Stimulated activated naive CD8-positive, alpha-beta T cell treated with anti-CD3 and anti-CD28 coated beads, Interleukin-15, Interleukin-2, amounts not matched to agents 100 ng/mL and 50 ng/mL, for 24 hours (primary cell): ENCODE measurements around the gene PRMT1.

ENCODE experiments used
- H3K27ac Mint-ChIP-seq: one replicate; pipeline ENCODE4 v1.8.0; 2021; ENCODE audit warnings: mild to moderate bottlenecking, mixed read lengths
- H3K27me3 Mint-ChIP-seq: one replicate; pipeline ENCODE4 v1.8.0; 2021; ENCODE audit warnings: mixed read lengths
- H3K36me3 Mint-ChIP-seq: one replicate; pipeline ENCODE4 v1.8.0; 2021; ENCODE audit warnings: low read depth, mixed read lengths
- H3K4me1 Mint-ChIP-seq: one replicate; pipeline ENCODE4 v1.8.0; 2021; ENCODE audit warnings: low read depth, mixed read lengths
- H3K4me3 Mint-ChIP-seq: one replicate; pipeline ENCODE4 v1.8.0; 2021; ENCODE audit warnings: mild to moderate bottlenecking, mixed read lengths
- H3K9me3 Mint-ChIP-seq: one replicate; pipeline ENCODE4 v1.8.0; 2021; ENCODE audit warnings: mixed read lengths

PRMT1 gene

GRCh38 chr19:49676784-49677230 is 264 bp upstream of the PRMT1 start:
- H3K27ac Mint-ChIP-seq, result peak overlapping the region; percentile 100
- H3K27me3 Mint-ChIP-seq, result no peaks in the 10 kb centered on the region
- H3K9me3 Mint-ChIP-seq, result no peaks in the 10 kb centered on the region
- peaks cover 28% of the 10 kb centered on the region for H3K36me3 Mint-ChIP-seq
- H3K4me3 Mint-ChIP-seq, result peak overlapping the region; percentile 98
- H3K4me1 Mint-ChIP-seq, result peaks cover 43% of the 10 kb centered on the region

- H3K4me3 Mint-ChIP-seq, result peak overlapping the region; percentile 98
- no peaks in the 10 kb centered on the region for H3K27me3 Mint-ChIP-seq
- peak overlapping the region; percentile 92 for H3K27ac Mint-ChIP-seq
- H3K4me1 Mint-ChIP-seq, result peaks cover 44% of the 10 kb centered on the region
- no peaks in the 10 kb centered on the region for H3K9me3 Mint-ChIP-seq
- peaks cover 39% of the 10 kb centered on the region for H3K36me3 Mint-ChIP-seq
Observed at GRCh38 chr19:49677901-49678674, 1.0 kb downstream of the PRMT1 start.

GRCh38 chr19:49678985-49679770 is 2.1 kb downstream of the PRMT1 start:
- H3K9me3 Mint-ChIP-seq, result no peaks in the 10 kb centered on the region

GRCh38 chr19:49679771-49680413 is 2.8 kb downstream of the PRMT1 start:
- H3K9me3 Mint-ChIP-seq, result no peaks in the 10 kb centered on the region
- H3K27ac Mint-ChIP-seq, result peak overlapping the region; percentile 84
- peak overlapping the region; percentile 98 for H3K4me3 Mint-ChIP-seq
- H3K27me3 Mint-ChIP-seq, result no peaks in the 10 kb centered on the region
- peaks cover 47% of the 10 kb centered on the region for H3K36me3 Mint-ChIP-seq
- H3K4me1 Mint-ChIP-seq, result peaks cover 44% of the 10 kb centered on the region

More at GRCh38 chr19:49678985-49679770, 2.1 kb downstream of the PRMT1 start:
- Mint-ChIP-seq H3K36me3 (peaks cover 45% of the 10 kb centered on the region), H3K4me1 (peaks cover 44% of the 10 kb centered on the region), H3K4me3 (peak overlapping the region; percentile 98), H3K27me3 (no peaks in the 10 kb centered on the region), H3K27ac (peak overlapping the region; percentile 84)

GRCh38 chr19:49680421-49681351 is 3.6 kb downstream of the PRMT1 start:
- peaks cover 44% of the 10 kb centered on the region for H3K4me1 Mint-ChIP-seq
- no peaks in the 10 kb centered on the region for H3K27me3 Mint-ChIP-seq
- peak overlapping the region; percentile 84 for H3K27ac Mint-ChIP-seq

GRCh38 chr19:49681830-49682229 is 4.8 kb downstream of the PRMT1 start:
- Mint-ChIP-seq H3K27ac (no peak overlapping the region), H3K9me3 (no peaks in the 10 kb centered on the region), H3K27me3 (no peaks in the 10 kb centered on the region), H3K4me1 (peaks cover 38% of the 10 kb centered on the region), H3K4me3 (no peak overlapping the region), H3K36me3 (peaks cover 62% of the 10 kb centered on the region)

More at GRCh38 chr19:49680421-49681351, 3.6 kb downstream of the PRMT1 start:
- peak overlapping the region; percentile 98 for H3K4me3 Mint-ChIP-seq
- no peaks in the 10 kb centered on the region for H3K9me3 Mint-ChIP-seq
- peaks cover 55% of the 10 kb centered on the region for H3K36me3 Mint-ChIP-seq

- Mint-ChIP-seq H3K27ac (no peak overlapping the region), H3K36me3 (peaks cover 63% of the 10 kb centered on the region), H3K9me3 (no peaks in the 10 kb centered on the region), H3K27me3 (no peaks in the 10 kb centered on the region), H3K4me3 (no peak overlapping the region), H3K4me1 (peaks cover 41% of the 10 kb centered on the region)
Observed at GRCh38 chr19:49682274-49682673, 5.2 kb downstream of the PRMT1 start.

GRCh38 chr19:49683814-49684250 is 6.8 kb downstream of the PRMT1 start:
- peaks cover 68% of the 10 kb centered on the region for H3K36me3 Mint-ChIP-seq
- H3K27me3 Mint-ChIP-seq, result no peaks in the 10 kb centered on the region
- no peaks in the 10 kb centered on the region for H3K9me3 Mint-ChIP-seq
- peaks cover 45% of the 10 kb centered on the region for H3K4me1 Mint-ChIP-seq
- no peak overlapping the region for H3K4me3 Mint-ChIP-seq
- no peak overlapping the region for H3K27ac Mint-ChIP-seq

GRCh38 chr19:49684251-49684982 is 7.3 kb downstream of the PRMT1 start:
- Mint-ChIP-seq H3K4me1 (peaks cover 46% of the 10 kb centered on the region), H3K4me3 (no peak overlapping the region), H3K9me3 (no peaks in the 10 kb centered on the region), H3K27ac (no peak overlapping the region), H3K27me3 (no peaks in the 10 kb centered on the region), H3K36me3 (peaks cover 68% of the 10 kb centered on the region)

GRCh38 chr19:49684983-49685553 is 8.0 kb downstream of the PRMT1 start:
- peaks cover 44% of the 10 kb centered on the region for H3K4me1 Mint-ChIP-seq
- H3K9me3 Mint-ChIP-seq, result no peaks in the 10 kb centered on the region
- no peak overlapping the region for H3K27ac Mint-ChIP-seq
- peaks cover 64% of the 10 kb centered on the region for H3K36me3 Mint-ChIP-seq
- no peak overlapping the region for H3K4me3 Mint-ChIP-seq
- no peaks in the 10 kb centered on the region for H3K27me3 Mint-ChIP-seq

GRCh38 chr19:49685845-49686332 is 8.8 kb downstream of the PRMT1 start:
- Mint-ChIP-seq H3K4me1 (peaks cover 44% of the 10 kb centered on the region), H3K9me3 (no peaks in the 10 kb centered on the region), H3K27ac (peak overlapping the region; percentile 59), H3K27me3 (peaks cover 7% of the 10 kb centered on the region), H3K4me3 (no peak overlapping the region), H3K36me3 (peaks cover 61% of the 10 kb centered on the region)

GRCh38 chr19:49686503-49687088 is 9.5 kb downstream of the PRMT1 start:
- Mint-ChIP-seq H3K4me3 (no peak overlapping the region), H3K4me1 (peaks cover 46% of the 10 kb centered on the region), H3K9me3 (no peaks in the 10 kb centered on the region), H3K27ac (no peak overlapping the region), H3K36me3 (peaks cover 57% of the 10 kb centered on the region), H3K27me3 (peaks cover 9% of the 10 kb centered on the region)

GRCh38 chr19:49687150-49687549 is 10.1 kb downstream of the PRMT1 start:
- Mint-ChIP-seq H3K27ac (no peak overlapping the region), H3K36me3 (peaks cover 52% of the 10 kb centered on the region), H3K9me3 (no peaks in the 10 kb centered on the region), H3K4me1 (peaks cover 42% of the 10 kb centered on the region), H3K4me3 (no peak overlapping the region), H3K27me3 (peaks cover 9% of the 10 kb centered on the region)
